Measurements from ENCODE around the gene NACC2.

- no peak for TF ChIP-seq CTCF (IDR thresholded peaks at IDR 0.05 in 2 of 3, conservative IDR thresholded peaks at IDR 0.05 in 1 of 3; ENCODE audit: control insufficient read depth in 2 of 3, extremely low read depth in 1 of 3, insufficient read depth in 1 of 3, low read depth in 3 of 3, low read length in 3 of 3)
- no peak for TF ChIP-seq USF1 (IDR thresholded peaks at IDR 0.05; ENCODE audit: borderline replicate concordance, extremely low read length, insufficient read depth, low read depth, low read length)
- no peak for TF ChIP-seq ATF3 (IDR thresholded peaks at IDR 0.05; ENCODE audit: borderline replicate concordance, extremely low read depth, low read depth, low read length)
- no peak for TF ChIP-seq POLR2A (IDR thresholded peaks at IDR 0.05; ENCODE audit: low read depth, low read length)
- no peak for TF ChIP-seq BMI1 (IDR thresholded peaks at IDR 0.05; ENCODE audit: borderline replicate concordance)
- TF ChIP-seq SP1 (IDR thresholded peaks at IDR 0.05; ENCODE audit: low read depth, low read length): no peak
- no peak for TF ChIP-seq TBL1XR1 (IDR thresholded peaks at IDR 0.05; ENCODE audit: low read depth, low read length)
- no peak for TF ChIP-seq SUZ12 (IDR thresholded peaks at IDR 0.05; ENCODE audit: unreplicated experiment)
- TF ChIP-seq POLR2AphosphoS5 (IDR thresholded peaks at IDR 0.05; ENCODE audit: low read length): no peak
Observed at GRCh38 chr9:136009516-136009915, 85.6 kb downstream of the NACC2 start.

All from GM12878 (cell line).